ENCODE measurements around the gene NEK7.

DNA sequence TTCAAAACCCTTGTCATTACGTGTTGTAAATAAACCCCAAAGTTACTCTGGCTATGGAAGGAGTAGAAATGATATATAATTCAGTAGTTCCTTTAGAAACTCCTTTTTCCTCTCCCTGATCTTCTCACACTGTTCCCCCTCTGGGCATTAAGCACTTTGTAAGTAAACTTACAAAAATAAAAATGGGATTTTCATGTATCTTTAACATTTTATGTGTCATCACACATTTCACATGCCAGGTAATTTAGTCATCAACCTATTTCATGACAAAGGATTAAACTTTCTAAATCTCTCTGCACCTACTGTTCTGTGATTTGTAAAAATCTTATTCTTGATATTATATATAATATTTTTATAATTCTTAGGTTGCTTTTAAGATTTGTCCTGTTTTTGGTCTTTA, 176.9 kb downstream of the NEK7 start:
- TF ChIP-seq POLR2A (IDR thresholded peaks at IDR 0.05; ENCODE audit: low read depth, low read length) (no peak), POLR2AphosphoS5 (IDR thresholded peaks at IDR 0.05; ENCODE audit: low read depth, low read length) (no peak), TAF1 (IDR thresholded peaks at IDR 0.05; ENCODE audit: borderline replicate concordance, low read depth, low read length) (no peak)

All from GM12892 (cell line).